Retinal pigment epithelial cell (primary cell): ENCODE measurements around the gene SPTBN1.

Source experiments
- DNase-seq: peaks from one replicate; pipeline ENCODE4 v3.0.0-alpha.2; 2010; ENCODE audit warnings: low read depth
- H3K4me3 ChIP-seq: 2 replicates; pipeline ENCODE4 v1.5.1; 2011; ENCODE audit warnings: mild to moderate bottlenecking, low read length, control low read depth, moderate library complexity
- CTCF ChIP-seq: conservative IDR thresholded peaks from 2 replicates; pipeline ENCODE4 v1.5.1; 2011; ENCODE audit warnings: low read depth, low read length, control low read depth, inconsistent platforms

The SPTBN1 gene

GRCh38 chr2:54572636-54573536, 116.8 kb downstream of the SPTBN1 start:
- TF ChIP-seq CTCF: no peak
- DNase-seq: no peak
- no peak overlapping the region for H3K4me3 ChIP-seq

DNA sequence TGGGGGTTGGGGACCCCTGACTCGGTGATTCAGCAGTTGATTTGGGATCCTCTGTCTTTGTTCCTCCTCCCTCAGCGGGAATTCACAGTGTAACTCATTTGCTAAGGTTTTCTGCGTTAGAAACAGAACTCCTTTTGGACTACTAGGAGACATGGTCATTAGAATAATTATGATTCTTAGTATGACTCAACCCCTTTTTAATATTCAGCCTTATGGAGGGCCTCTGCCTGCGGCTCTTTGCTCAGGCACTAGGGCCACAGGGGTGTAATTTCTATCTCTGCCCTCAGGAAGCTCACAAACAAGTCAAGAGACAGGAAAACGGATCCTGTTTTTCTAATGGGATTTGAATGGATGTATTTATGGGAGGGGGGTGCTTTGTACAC, 117.4 kb downstream of the SPTBN1 start:
- DNase-seq: no peak
- no peak for TF ChIP-seq CTCF
- no peak overlapping the region for H3K4me3 ChIP-seq

DNA sequence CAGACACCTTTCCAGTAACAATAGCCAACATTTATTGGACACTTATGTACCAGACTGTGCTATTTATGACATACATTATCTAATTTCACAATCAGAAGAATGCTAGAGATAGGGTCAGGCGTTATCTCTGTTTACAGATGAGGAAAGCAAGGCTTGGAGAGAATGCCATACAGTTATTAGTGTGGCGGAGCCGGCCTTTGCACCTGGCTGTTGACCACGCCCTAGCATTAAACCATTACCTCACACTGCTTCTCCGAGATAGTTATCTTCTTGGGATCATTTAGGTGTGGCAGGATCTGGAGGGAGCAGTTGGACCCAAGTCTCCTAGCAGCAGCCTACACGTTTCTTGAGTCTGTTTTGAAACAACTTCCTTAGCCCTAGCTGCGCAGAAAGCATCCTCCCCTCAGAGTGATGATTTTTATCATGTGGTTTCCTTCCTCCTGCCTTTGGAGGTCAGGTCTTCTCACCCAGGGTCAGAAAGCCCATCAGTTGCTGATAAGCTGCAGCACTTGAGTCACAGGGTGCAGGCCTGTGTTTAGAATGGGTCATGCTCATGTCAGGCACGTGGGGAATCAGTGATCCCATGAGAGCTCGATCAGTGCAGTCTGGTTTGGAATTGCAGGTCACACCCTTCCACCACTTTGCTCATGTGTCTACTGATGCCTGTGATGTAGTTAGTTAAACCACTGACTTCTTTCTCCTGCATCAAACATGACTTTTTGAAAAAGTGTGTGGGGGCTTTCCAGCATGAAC, 118.2 kb downstream of the SPTBN1 start:
- H3K4me3 ChIP-seq: no peak overlapping the region
- no peak for TF ChIP-seq CTCF

DNA sequence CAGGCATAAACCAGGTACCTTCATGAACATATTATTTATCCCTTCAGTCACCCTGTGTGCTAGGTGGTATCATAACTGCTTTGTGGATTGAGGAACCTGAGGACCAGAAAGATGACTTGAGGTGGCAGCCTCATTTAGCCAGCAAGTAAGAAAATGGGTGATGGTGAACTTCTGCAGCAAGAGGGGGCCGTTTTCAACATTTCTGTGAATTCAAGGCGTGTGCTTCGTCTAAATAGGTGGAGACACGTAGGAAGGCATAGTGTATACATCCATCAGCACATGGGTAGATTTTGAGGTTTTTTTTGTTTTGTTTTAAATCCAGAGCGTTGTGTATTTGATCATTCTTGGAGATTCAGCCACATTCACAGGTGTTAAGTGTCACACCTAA, 118.7 kb downstream of the SPTBN1 start:
- no peak for TF ChIP-seq CTCF
- DNase-seq: no peak
- no peak overlapping the region for H3K4me3 ChIP-seq

More for the DNA sequence above, 118.2 kb downstream of the SPTBN1 start:
- DNase-seq: peak; percentile 66

- H3K4me3 ChIP-seq: no peak overlapping the region
- TF ChIP-seq CTCF: no peak
- no peak for DNase-seq
Measured at GRCh38 chr2:54575379-54575888, 119.3 kb downstream of the SPTBN1 start.

- no peak for TF ChIP-seq CTCF
- H3K4me3 ChIP-seq: no peak overlapping the region
- peak; percentile 80 for DNase-seq
Measured at GRCh38 chr2:54577035-54577434, 120.9 kb downstream of the SPTBN1 start.
